ENCODE data around the gene SND1.

DNA sequence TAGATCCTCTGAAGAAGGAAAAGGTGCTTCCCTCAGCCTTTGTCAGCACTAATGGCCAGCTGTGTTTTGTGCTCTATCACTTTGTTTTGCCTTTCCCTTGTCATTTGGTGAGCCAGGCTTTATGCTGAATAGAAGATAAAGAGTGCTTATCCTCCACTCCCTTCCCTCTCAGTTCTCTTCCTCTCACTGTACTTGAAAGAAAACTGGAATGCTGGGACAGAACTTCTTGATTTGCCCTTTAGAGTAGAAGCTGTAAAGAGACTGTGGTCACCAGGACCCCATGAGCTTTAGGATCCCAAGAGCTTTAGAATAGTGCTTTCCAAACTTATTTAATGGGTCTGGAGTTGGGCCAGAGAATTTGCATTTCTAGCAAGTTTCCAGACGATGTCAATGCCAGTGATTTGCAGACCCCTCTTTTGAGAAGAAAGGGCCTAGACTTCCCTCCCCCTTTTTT lies 297.8 kb downstream of the SND1 start:
- no peak for TF ChIP-seq POLR2A (IDR thresholded peaks at IDR 0.05)
- TF ChIP-seq CTCF (IDR thresholded peaks at IDR 0.05), result no peak
- TF ChIP-seq POLR2AphosphoS5 (IDR thresholded peaks at IDR 0.05), result no peak
- TF ChIP-seq EP300 (IDR thresholded peaks at IDR 0.05; ENCODE audit: low read depth), result no peak

Measured in transverse colon (tissue), 4 donors.